ENCODE data around the gene LCA5L.

Gene LCA5L

GRCh38 chr21:39363607-39364555 lies 81.7 kb downstream of the LCA5L start:
- no peaks in the 10 kb centered on the region for H3K27me3 Mint-ChIP-seq (ENCODE audit: low read depth)
- H3K36me3 Mint-ChIP-seq (ENCODE audit: low read depth): no peaks in the 10 kb centered on the region
- no peak for TF ChIP-seq CTCF (IDR thresholded peaks at IDR 0.05; ENCODE audit: unreplicated experiment in 3 of 3)
- H3K9me3 Mint-ChIP-seq: peaks cover 6% of the 10 kb centered on the region
- H3K27ac Mint-ChIP-seq: no peak overlapping the region
- no peak overlapping the region for H3K4me3 Mint-ChIP-seq
- no peaks in the 10 kb centered on the region for H3K4me1 Mint-ChIP-seq

- Mint-ChIP-seq H3K9me3 (peaks cover 6% of the 10 kb centered on the region), H3K27me3 (ENCODE audit: low read depth) (no peaks in the 10 kb centered on the region), H3K4me3 (no peak overlapping the region), H3K36me3 (ENCODE audit: low read depth) (no peaks in the 10 kb centered on the region), H3K27ac (no peak overlapping the region), H3K4me1 (no peaks in the 10 kb centered on the region)
- TF ChIP-seq CTCF (IDR thresholded peaks at IDR 0.05; ENCODE audit: unreplicated experiment in 3 of 3): no peak
Observed at GRCh38 chr21:39362733-39363132, 82.8 kb downstream of the LCA5L start.

- no peak for TF ChIP-seq CTCF (IDR thresholded peaks at IDR 0.05; ENCODE audit: unreplicated experiment in 3 of 3)
- Mint-ChIP-seq H3K4me1 (no peaks in the 10 kb centered on the region), H3K27ac (no peak overlapping the region), H3K9me3 (no peaks in the 10 kb centered on the region), H3K36me3 (ENCODE audit: low read depth) (no peaks in the 10 kb centered on the region), H3K27me3 (ENCODE audit: low read depth) (peaks cover 7% of the 10 kb centered on the region), H3K4me3 (no peak overlapping the region)
Observed at GRCh38 chr21:39359382-39359781, 86.2 kb downstream of the LCA5L start.
